Measurements from ENCODE around the gene KLRG1.

The KLRG1 gene

GRCh38 chr12:9001233-9001632 lies 11.9 kb downstream of the KLRG1 start:
- Histone ChIP-seq H3K4me3 (ENCODE audit: low read depth in 1 of 5, low read length in 5 of 5) (no peak overlapping the region), H3K9ac (ENCODE audit: low read length in 5 of 5) (no peak overlapping the region), H3K4me1 (ENCODE audit: control insufficient read depth in 5 of 5, insufficient read depth in 5 of 5, low read length in 5 of 5) (peaks cover 0 to 10% (median 0%) of the 10 kb centered on the region in 5 donors), H3K27me3 (ENCODE audit: control insufficient read depth in 5 of 5, insufficient read depth in 4 of 5, low read length in 5 of 5) (no peaks in the 10 kb centered on the region), H3K9me3 (ENCODE audit: control insufficient read depth in 5 of 5, low read length in 5 of 5) (no peaks in the 10 kb centered on the region), H3K36me3 (ENCODE audit: control insufficient read depth in 5 of 5, insufficient read depth in 5 of 5, low read length in 5 of 5) (peaks cover 0 to 4% (median 0%) of the 10 kb centered on the region in 5 donors), H3K27ac (ENCODE audit: low read depth, low read length) (no peak overlapping the region)

- Histone ChIP-seq H3K36me3 (ENCODE audit: control insufficient read depth in 5 of 5, insufficient read depth in 5 of 5, low read length in 5 of 5) (peaks cover 0 to 4% (median 0%) of the 10 kb centered on the region in 5 donors), H3K27ac (ENCODE audit: low read depth, low read length) (no peak overlapping the region), H3K9me3 (ENCODE audit: control insufficient read depth in 5 of 5, low read length in 5 of 5) (no peaks in the 10 kb centered on the region), H3K4me3 (ENCODE audit: low read depth in 1 of 5, low read length in 5 of 5) (no peak overlapping the region), H3K9ac (ENCODE audit: low read length in 5 of 5) (no peak overlapping the region), H3K4me1 (ENCODE audit: control insufficient read depth in 5 of 5, insufficient read depth in 5 of 5, low read length in 5 of 5) (no peaks in the 10 kb centered on the region), H3K27me3 (ENCODE audit: control insufficient read depth in 5 of 5, insufficient read depth in 4 of 5, low read length in 5 of 5) (no peaks in the 10 kb centered on the region)
These were observed 13.0 kb downstream of the KLRG1 start for GRCh38 chr12:9002335-9002734.

- Histone ChIP-seq H3K36me3 (ENCODE audit: control insufficient read depth in 5 of 5, insufficient read depth in 5 of 5, low read length in 5 of 5) (no peaks in the 10 kb centered on the region), H3K4me3 (ENCODE audit: low read depth in 1 of 5, low read length in 5 of 5) (no peak overlapping the region), H3K9me3 (ENCODE audit: control insufficient read depth in 5 of 5, low read length in 5 of 5) (peaks cover 0 to 6% (median under 1%) of the 10 kb centered on the region in 5 donors), H3K27me3 (ENCODE audit: control insufficient read depth in 5 of 5, insufficient read depth in 4 of 5, low read length in 5 of 5) (no peaks in the 10 kb centered on the region), H3K27ac (ENCODE audit: low read depth, low read length) (no peak overlapping the region), H3K4me1 (ENCODE audit: control insufficient read depth in 5 of 5, insufficient read depth in 5 of 5, low read length in 5 of 5) (peaks cover 0 to 7% (median 0%) of the 10 kb centered on the region in 5 donors), H3K9ac (ENCODE audit: low read length in 5 of 5) (no peak overlapping the region)
These were observed 33.2 kb downstream of the KLRG1 start for GRCh38 chr12:9022592-9022991.

GRCh38 chr12:9024512-9024911 lies 35.2 kb downstream of the KLRG1 start:
- Histone ChIP-seq H3K36me3 (ENCODE audit: control insufficient read depth in 5 of 5, insufficient read depth in 5 of 5, low read length in 5 of 5) (no peaks in the 10 kb centered on the region), H3K4me3 (ENCODE audit: low read depth in 1 of 5, low read length in 5 of 5) (no peak overlapping the region), H3K27ac (ENCODE audit: low read depth, low read length) (no peak overlapping the region), H3K27me3 (ENCODE audit: control insufficient read depth in 5 of 5, insufficient read depth in 4 of 5, low read length in 5 of 5) (no peaks in the 10 kb centered on the region), H3K9ac (ENCODE audit: low read length in 5 of 5) (no peak overlapping the region), H3K9me3 (ENCODE audit: control insufficient read depth in 5 of 5, low read length in 5 of 5) (no peaks in the 10 kb centered on the region), H3K4me1 (ENCODE audit: control insufficient read depth in 5 of 5, insufficient read depth in 5 of 5, low read length in 5 of 5) (peaks cover 0 to 7% (median 0%) of the 10 kb centered on the region in 5 donors)

- H3K4me3 ChIP-seq (ENCODE audit: low read depth in 1 of 5, low read length in 5 of 5), result no peak overlapping the region
- no peaks in the 10 kb centered on the region for H3K9me3 ChIP-seq (ENCODE audit: control insufficient read depth in 5 of 5, low read length in 5 of 5)
- H3K27ac ChIP-seq (ENCODE audit: low read depth, low read length), result no peak overlapping the region
- no peaks in the 10 kb centered on the region for H3K36me3 ChIP-seq (ENCODE audit: control insufficient read depth in 5 of 5, insufficient read depth in 5 of 5, low read length in 5 of 5)
- H3K27me3 ChIP-seq (ENCODE audit: control insufficient read depth in 5 of 5, insufficient read depth in 4 of 5, low read length in 5 of 5), result no peaks in the 10 kb centered on the region
- H3K9ac ChIP-seq (ENCODE audit: low read length in 5 of 5), result no peak overlapping the region
- H3K4me1 ChIP-seq (ENCODE audit: control insufficient read depth in 5 of 5, insufficient read depth in 5 of 5, low read length in 5 of 5), result peaks cover 0 to 7% (median 0%) of the 10 kb centered on the region in 5 donors
These were observed 38.1 kb downstream of the KLRG1 start for GRCh38 chr12:9027161-9028059.

GRCh38 chr12:9030776-9031175 lies 41.4 kb downstream of the KLRG1 start:
- H3K36me3 ChIP-seq (ENCODE audit: control insufficient read depth in 5 of 5, insufficient read depth in 5 of 5, low read length in 5 of 5), result no peaks in the 10 kb centered on the region

GRCh38 chr12:9032202-9032964 lies 43.0 kb downstream of the KLRG1 start:
- no peak overlapping the region for H3K4me3 ChIP-seq (ENCODE audit: low read depth in 1 of 5, low read length in 5 of 5)

More at GRCh38 chr12:9030776-9031175, 41.4 kb downstream of the KLRG1 start:
- H3K9me3 ChIP-seq (ENCODE audit: control insufficient read depth in 5 of 5, low read length in 5 of 5), result no peaks in the 10 kb centered on the region
- H3K27ac ChIP-seq (ENCODE audit: low read depth, low read length), result no peak overlapping the region
- no peaks in the 10 kb centered on the region for H3K4me1 ChIP-seq (ENCODE audit: control insufficient read depth in 5 of 5, insufficient read depth in 5 of 5, low read length in 5 of 5)
- H3K9ac ChIP-seq (ENCODE audit: low read length in 5 of 5), result no peak overlapping the region
- no peaks in the 10 kb centered on the region for H3K27me3 ChIP-seq (ENCODE audit: control insufficient read depth in 5 of 5, insufficient read depth in 4 of 5, low read length in 5 of 5)
- H3K4me3 ChIP-seq (ENCODE audit: low read depth in 1 of 5, low read length in 5 of 5), result no peak overlapping the region

GRCh38 chr12:9033265-9033887 lies 44.0 kb downstream of the KLRG1 start:
- H3K4me1 ChIP-seq (ENCODE audit: control insufficient read depth in 5 of 5, insufficient read depth in 5 of 5, low read length in 5 of 5), result no peaks in the 10 kb centered on the region
- no peaks in the 10 kb centered on the region for H3K9me3 ChIP-seq (ENCODE audit: control insufficient read depth in 5 of 5, low read length in 5 of 5)
- no peak overlapping the region for H3K27ac ChIP-seq (ENCODE audit: low read depth, low read length)
- H3K9ac ChIP-seq (ENCODE audit: low read length in 5 of 5), result no peak overlapping the region
- no peaks in the 10 kb centered on the region for H3K36me3 ChIP-seq (ENCODE audit: control insufficient read depth in 5 of 5, insufficient read depth in 5 of 5, low read length in 5 of 5)
- no peak overlapping the region for H3K4me3 ChIP-seq (ENCODE audit: low read depth in 1 of 5, low read length in 5 of 5)
- no peaks in the 10 kb centered on the region for H3K27me3 ChIP-seq (ENCODE audit: control insufficient read depth in 5 of 5, insufficient read depth in 4 of 5, low read length in 5 of 5)

More at GRCh38 chr12:9032202-9032964, 43.0 kb downstream of the KLRG1 start:
- Histone ChIP-seq H3K4me1 (ENCODE audit: control insufficient read depth in 5 of 5, insufficient read depth in 5 of 5, low read length in 5 of 5) (no peaks in the 10 kb centered on the region), H3K27me3 (ENCODE audit: control insufficient read depth in 5 of 5, insufficient read depth in 4 of 5, low read length in 5 of 5) (no peaks in the 10 kb centered on the region), H3K9ac (ENCODE audit: low read length in 5 of 5) (no peak overlapping the region), H3K27ac (ENCODE audit: low read depth, low read length) (no peak overlapping the region), H3K9me3 (ENCODE audit: control insufficient read depth in 5 of 5, low read length in 5 of 5) (no peaks in the 10 kb centered on the region), H3K36me3 (ENCODE audit: control insufficient read depth in 5 of 5, insufficient read depth in 5 of 5, low read length in 5 of 5) (no peaks in the 10 kb centered on the region)

- Histone ChIP-seq H3K4me3 (ENCODE audit: low read depth in 1 of 5, low read length in 5 of 5) (no peak overlapping the region), H3K9ac (ENCODE audit: low read length in 5 of 5) (no peak overlapping the region), H3K36me3 (ENCODE audit: control insufficient read depth in 5 of 5, insufficient read depth in 5 of 5, low read length in 5 of 5) (no peaks in the 10 kb centered on the region), H3K27ac (ENCODE audit: low read depth, low read length) (no peak overlapping the region), H3K9me3 (ENCODE audit: control insufficient read depth in 5 of 5, low read length in 5 of 5) (no peaks in the 10 kb centered on the region), H3K4me1 (ENCODE audit: control insufficient read depth in 5 of 5, insufficient read depth in 5 of 5, low read length in 5 of 5) (no peaks in the 10 kb centered on the region), H3K27me3 (ENCODE audit: control insufficient read depth in 5 of 5, insufficient read depth in 4 of 5, low read length in 5 of 5) (no peaks in the 10 kb centered on the region)
These were observed 44.7 kb downstream of the KLRG1 start for GRCh38 chr12:9034095-9034494.

GRCh38 chr12:9036227-9036626 lies 46.9 kb downstream of the KLRG1 start:
- H3K36me3 ChIP-seq (ENCODE audit: control insufficient read depth in 5 of 5, insufficient read depth in 5 of 5, low read length in 5 of 5), result no peaks in the 10 kb centered on the region
- no peaks in the 10 kb centered on the region for H3K27me3 ChIP-seq (ENCODE audit: control insufficient read depth in 5 of 5, insufficient read depth in 4 of 5, low read length in 5 of 5)
- no peak overlapping the region for H3K9ac ChIP-seq (ENCODE audit: low read length in 5 of 5)
- H3K27ac ChIP-seq (ENCODE audit: low read depth, low read length), result no peak overlapping the region
- H3K4me1 ChIP-seq (ENCODE audit: control insufficient read depth in 5 of 5, insufficient read depth in 5 of 5, low read length in 5 of 5), result no peaks in the 10 kb centered on the region
- no peak overlapping the region for H3K4me3 ChIP-seq (ENCODE audit: low read depth in 1 of 5, low read length in 5 of 5)
- no peaks in the 10 kb centered on the region for H3K9me3 ChIP-seq (ENCODE audit: control insufficient read depth in 5 of 5, low read length in 5 of 5)
